T-cell (primary cell): ENCODE measurements around the gene PLCL1. TPM values are rescaled to one million over a fixed set of nuclear protein-coding genes. Genes with fewer than 3 reads are reported as not detected.

Source experiments
- ATAC-seq, 4 experiments: fragments of 200-7000 bp in 3 of 4; fragments of 150-1000 bp in 1 of 4; cut with Tn5 transposase; replicated peaks in 1 of 4; 1 replicate in 3 of 4; 2 replicates in 1 of 4; pipeline ENCODE4 v1.10.0; 2021; ENCODE audit warnings: moderate library complexity in 3 of 4, mild to moderate bottlenecking in 2 of 4, moderate number of reproducible peaks in 1 of 4
- CTCF ChIA-PET, 2 donors: fragments of 300-600 bp; sonication (Branson Sonifier 250); formaldehyde crosslinking; loops; one replicate each; lab custom pipeline; 2022; ENCODE audit warnings: antibody characterized with exemption in 2 of 2; lab: Charles Lee
- POLR2A ChIA-PET, 2 donors: fragments of 300-600 bp; sonication (Branson Sonifier 250); formaldehyde crosslinking; loops; one replicate each; lab custom pipeline; 2022; ENCODE audit warnings: antibody characterized with exemption in 2 of 2; lab: Charles Lee
- DNase-seq, 35 experiments: peaks; one replicate each; pipeline versions ENCODE4 v3.0.0 to v3.0.0-alpha.2; 2013 to 2023
- H3K27ac ChIP-seq: one replicate; pipeline ENCODE4 v1.5.1; 2013; ENCODE audit warnings: low read length
- H3K27me3 ChIP-seq, 2 experiments: replicated peaks in 1 of 2; 1 replicate in 1 of 2; 2 replicates in 1 of 2; pipeline versions ENCODE4 v1.6.1 to v1.7.0; 2013; ENCODE audit warnings: low read length in 1 of 2, mixed read lengths in 1 of 2; ENCODE audit not compliant: control insufficient read depth in 2 of 2, insufficient read depth in 2 of 2; ENCODE audit errors: extremely low read depth in 1 of 2
- H3K36me3 ChIP-seq, 2 donors: 1 replicate in 1 of 2; 2 replicates in 1 of 2; pipeline versions ENCODE4 v1.6.1 to v1.7.0; 2013; ENCODE audit warnings: low read length in 1 of 2; ENCODE audit not compliant: control insufficient read depth in 2 of 2, insufficient read depth in 1 of 2; ENCODE audit errors: extremely low read depth in 1 of 2
- H3K4me1 ChIP-seq, 2 experiments: 1 replicate in 1 of 2; 2 replicates in 1 of 2; pipeline versions ENCODE4 v1.6.1 to v1.7.0; 2013; ENCODE audit warnings: low read length in 2 of 2, mixed read lengths in 1 of 2; ENCODE audit not compliant: insufficient read depth in 2 of 2, control insufficient read depth in 1 of 2; ENCODE audit errors: extremely low read depth in 1 of 2
- H3K4me3 ChIP-seq, 2 donors: 1 replicate in 1 of 2; 2 replicates in 1 of 2; pipeline versions ENCODE4 v1.5.1 to v1.7.0; 2013; ENCODE audit warnings: mild to moderate bottlenecking in 2 of 2, low read length in 1 of 2, moderate library complexity in 1 of 2; ENCODE audit not compliant: control insufficient read depth in 1 of 2; ENCODE audit errors: extremely low read depth in 1 of 2
- H3K9me3 ChIP-seq: 2 replicates; pipeline ENCODE4 v1.7.0; 2013
- H3K27ac Mint-ChIP-seq, 2 donors: one replicate each; pipeline ENCODE4 v1.8.0; 2020 to 2021; ENCODE audit warnings: mild to moderate bottlenecking in 2 of 2, mixed read lengths in 2 of 2
- H3K27me3 Mint-ChIP-seq, 2 donors: one replicate each; pipeline ENCODE4 v1.8.0; 2021 to 2022; ENCODE audit warnings: mixed read lengths in 2 of 2
- H3K36me3 Mint-ChIP-seq: one replicate; pipeline ENCODE4 v1.8.0; 2021; ENCODE audit warnings: mixed read lengths
- H3K4me1 Mint-ChIP-seq, 3 donors: one replicate each; pipeline ENCODE4 v1.8.0; 2020 to 2022; ENCODE audit warnings: mixed read lengths in 3 of 3, mild to moderate bottlenecking in 1 of 3
- H3K4me3 Mint-ChIP-seq, 3 donors: one replicate each; pipeline ENCODE4 v1.8.0; 2020 to 2022; ENCODE audit warnings: mild to moderate bottlenecking in 3 of 3, mixed read lengths in 3 of 3, moderate library complexity in 3 of 3
- H3K9me3 Mint-ChIP-seq, 3 donors: one replicate each; pipeline ENCODE4 v1.8.0; 2020 to 2022; ENCODE audit warnings: mixed read lengths in 3 of 3
- WGBS: methylation state at CpG from one replicate; pipeline ENCODE4 v1.1.5; 2013; ENCODE audit warnings: missing lambda C conversion rate; ENCODE audit not compliant: insufficient coverage; 5-methylcytosine and 5-hydroxymethylcytosine counted together
- total RNA-seq, 35 experiments: library from RNA in 6 of 35; stranded (reverse) in 6 of 35; fragments of 120-200 nt in 1 of 35; gene quantifications; one replicate each; pipeline versions ENCODE4 v1.2.1 to v1.2.4 and lab custom pipeline; 2013 to 2026

PLCL1 gene
- total RNA-seq, 5 donors from 2014 or later (not counting 1 experiment from before 2014, with no cell fraction given), result 15.3 to 24.7 (median 20.3) TPM

- H3K4me1 Mint-ChIP-seq, result peaks cover 80 to 89% (median 85%) of the 10 kb centered on the region in 3 donors
- H3K36me3 Mint-ChIP-seq, result no peaks in the 10 kb centered on the region
- Histone ChIP-seq H3K36me3 (no peaks in the 10 kb centered on the region), H3K27me3 (no peaks in the 10 kb centered on the region), H3K27ac (no peak overlapping the region), H3K4me1 (peaks cover 7 to 36% of the 10 kb centered on the region in 2 experiments), H3K9me3 (no peaks in the 10 kb centered on the region), H3K4me3 (no peak overlapping the region)
- no peaks in the 10 kb centered on the region for H3K27me3 Mint-ChIP-seq
- peak overlapping the region; percentile 12 to 15 for H3K27ac Mint-ChIP-seq
- ATAC-seq (no peak), DNase-seq (no peak)
- peak overlapping the region in 1 of 3 donors; percentile 1 for H3K4me3 Mint-ChIP-seq
- ChIA-PET CTCF (interaction anchor here in 1 of 2 donors (0.6 to 0.9 kb wide), 3 partner anchors 10 to 201 kb away, joined by 3 to 13 read pairs (median 4); no protein-coding TSS in a partner anchor), POLR2A (interaction anchor here in 1 of 2 donors (0.6 kb wide), 1 partner anchor 37 kb away, joined by 3 read pairs; no protein-coding TSS in a partner anchor)
- no peaks in the 10 kb centered on the region for H3K9me3 Mint-ChIP-seq
- WGBS, result 80% methylated on average over 2 of the region's 2 CpGs
Measured at GRCh38 chr2:197852108-197852507, 47.7 kb downstream of the PLCL1 start.

GRCh38 chr2:197853549-197853948 is 49.2 kb downstream of the PLCL1 start:
- DNase-seq, result no peak
- Histone ChIP-seq H3K27me3 (no peaks in the 10 kb centered on the region), H3K36me3 (no peaks in the 10 kb centered on the region), H3K4me1 (peaks cover 6 to 33% of the 10 kb centered on the region in 2 experiments), H3K4me3 (no peak overlapping the region), H3K27ac (no peak overlapping the region), H3K9me3 (no peaks in the 10 kb centered on the region)
- 67% methylated on average over 1 of the region's 1 CpG for WGBS
- ATAC-seq, result peak in 1 of 4 experiments; percentile 23
- Mint-ChIP-seq H3K4me3 (no peak overlapping the region), H3K4me1 (peaks cover 75 to 86% (median 82%) of the 10 kb centered on the region in 3 donors), H3K36me3 (peaks cover 7% of the 10 kb centered on the region), H3K9me3 (peaks cover 0 to 5% (median 0%) of the 10 kb centered on the region in 3 donors), H3K27ac (no peak overlapping the region), H3K27me3 (no peaks in the 10 kb centered on the region)
- ChIA-PET POLR2A (no interaction called here), CTCF (no interaction called here)

GRCh38 chr2:197857476-197858107 is 53.2 kb downstream of the PLCL1 start:
- Histone ChIP-seq H3K36me3 (no peaks in the 10 kb centered on the region), H3K4me3 (no peak overlapping the region), H3K4me1 (peaks cover 0 to 13% of the 10 kb centered on the region in 2 experiments), H3K27ac (no peak overlapping the region), H3K27me3 (no peaks in the 10 kb centered on the region), H3K9me3 (no peaks in the 10 kb centered on the region)
- peaks cover 63 to 69% (median 69%) of the 10 kb centered on the region in 3 donors for H3K4me1 Mint-ChIP-seq
- CTCF ChIA-PET, result interaction anchor here in 1 of 2 donors (0.6 kb wide), 1 partner anchor 413 kb away, joined by 3 read pairs; no protein-coding TSS in a partner anchor
- H3K9me3 Mint-ChIP-seq, result peaks cover 0 to 12% (median 5%) of the 10 kb centered on the region in 3 donors
- DNase-seq, result no peak
- no peak overlapping the region for H3K27ac Mint-ChIP-seq
- H3K4me3 Mint-ChIP-seq, result peak overlapping the region in 1 of 3 donors; percentile 6
- WGBS, result 91% methylated on average over 1 of the region's 1 CpG
- ATAC-seq, result no peak
- H3K27me3 Mint-ChIP-seq, result no peaks in the 10 kb centered on the region
- peaks cover 15% of the 10 kb centered on the region for H3K36me3 Mint-ChIP-seq
- POLR2A ChIA-PET, result interaction anchor here (0.7 to 1.2 kb wide), 3 partner anchors 10 to 12 kb away, joined by 3 to 5 read pairs (median 5); no protein-coding TSS in a partner anchor

GRCh38 chr2:197858607-197859140 is 54.3 kb downstream of the PLCL1 start:
- 100% methylated on average over 2 of the region's 3 CpGs for WGBS
- Mint-ChIP-seq H3K9me3 (peaks cover 0 to 12% (median 5%) of the 10 kb centered on the region in 3 donors), H3K4me1 (peaks cover 62 to 68% (median 65%) of the 10 kb centered on the region in 3 donors), H3K36me3 (peaks cover 15% of the 10 kb centered on the region), H3K4me3 (no peak overlapping the region), H3K27me3 (no peaks in the 10 kb centered on the region), H3K27ac (no peak overlapping the region)
- H3K36me3 ChIP-seq, result no peaks in the 10 kb centered on the region
- ATAC-seq (no peak), DNase-seq (no peak)
- H3K27me3 ChIP-seq, result no peaks in the 10 kb centered on the region
- H3K27ac ChIP-seq, result no peak overlapping the region
- no peak overlapping the region for H3K4me3 ChIP-seq
- ChIA-PET CTCF (interaction anchor here in 1 of 2 donors (0.9 to 1.3 kb wide), 2 partner anchors 10 to 21 kb away, joined by 3 to 4 read pairs; no protein-coding TSS in a partner anchor), POLR2A (interaction anchor here in 1 of 2 donors (1.2 kb wide), 1 partner anchor 11 kb away, joined by 5 read pairs; no protein-coding TSS in a partner anchor)
- H3K4me1 ChIP-seq, result peaks cover 0 to 13% of the 10 kb centered on the region in 2 experiments
- H3K9me3 ChIP-seq, result no peaks in the 10 kb centered on the region

- no peak for ATAC-seq
- peaks cover 52 to 61% (median 53%) of the 10 kb centered on the region in 3 donors for H3K4me1 Mint-ChIP-seq
- no peak overlapping the region for H3K4me3 ChIP-seq
- ChIA-PET CTCF (no interaction called here), POLR2A (no interaction called here)
- H3K27me3 Mint-ChIP-seq, result no peaks in the 10 kb centered on the region
- H3K4me3 Mint-ChIP-seq, result no peak overlapping the region
- no peaks in the 10 kb centered on the region for H3K9me3 ChIP-seq
- H3K27me3 ChIP-seq, result no peaks in the 10 kb centered on the region
- no CpG with 5 or more reads among the region's 1 CpG for WGBS
- peak overlapping the region in 1 of 2 donors; percentile 19 for H3K27ac Mint-ChIP-seq
- no peaks in the 10 kb centered on the region for H3K36me3 ChIP-seq
- no peak overlapping the region for H3K27ac ChIP-seq
- H3K9me3 Mint-ChIP-seq, result peaks cover 0 to 12% (median 5%) of the 10 kb centered on the region in 3 donors
- peaks cover 0 to 8% of the 10 kb centered on the region in 2 experiments for H3K4me1 ChIP-seq
- H3K36me3 Mint-ChIP-seq, result peaks cover 17% of the 10 kb centered on the region
- DNase-seq, result no peak
Measured at GRCh38 chr2:197862246-197862955, 58.0 kb downstream of the PLCL1 start.

GRCh38 chr2:197863744-197864143 is 59.4 kb downstream of the PLCL1 start:
- Mint-ChIP-seq H3K27me3 (no peaks in the 10 kb centered on the region), H3K4me1 (peaks cover 56 to 66% (median 58%) of the 10 kb centered on the region in 3 donors), H3K4me3 (no peak overlapping the region), H3K9me3 (peaks cover 0 to 10% (median 0%) of the 10 kb centered on the region in 3 donors), H3K27ac (peak overlapping the region in 1 of 2 donors; percentile 3), H3K36me3 (peaks cover 11% of the 10 kb centered on the region)
- CTCF ChIA-PET, result no interaction called here
- no peaks in the 10 kb centered on the region for H3K9me3 ChIP-seq
- H3K27me3 ChIP-seq, result no peaks in the 10 kb centered on the region
- H3K27ac ChIP-seq, result no peak overlapping the region
- POLR2A ChIA-PET, result interaction anchor here in 1 of 2 donors (0.6 kb wide), 1 partner anchor 49 kb away, joined by 3 read pairs; no protein-coding TSS in a partner anchor
- ATAC-seq (no peak), DNase-seq (no peak)
- no CpG with 5 or more reads among the region's 1 CpG for whole genome bisulfite sequencing
- peaks cover 8 to 18% of the 10 kb centered on the region in 2 experiments for H3K4me1 ChIP-seq
- H3K4me3 ChIP-seq, result no peak overlapping the region
- H3K36me3 ChIP-seq, result no peaks in the 10 kb centered on the region
